HEK293T (cell line): ENCODE results near the gene SLC9A9.

ENCODE experiments used
- ARNT ChIP-seq: fragments of 450-650 bp; IDR thresholded peaks from 2 replicates; pipeline ENCODE4 v1.6.1; 2017; ENCODE audit warnings: mild to moderate bottlenecking
- BHLHE40 ChIP-seq: fragments of 450-650 bp; IDR thresholded peaks from 2 replicates; pipeline ENCODE4 v1.6.1; 2016; ENCODE audit warnings: mild to moderate bottlenecking, moderate library complexity, borderline replicate concordance
- LEF1 ChIP-seq: fragments of 450-650 bp; IDR thresholded peaks from 2 replicates; pipeline ENCODE4 v1.6.1; 2017; ENCODE audit warnings: mild to moderate bottlenecking, borderline replicate concordance
- SP1 ChIP-seq: fragments of 450-650 bp; IDR thresholded peaks from 2 replicates; pipeline ENCODE4 v1.6.1; 2017
- SUZ12 ChIP-seq: fragments of 450-650 bp; IDR thresholded peaks from 2 replicates; pipeline ENCODE4 v1.6.1; 2016; ENCODE audit warnings: mild to moderate bottlenecking

DNA sequence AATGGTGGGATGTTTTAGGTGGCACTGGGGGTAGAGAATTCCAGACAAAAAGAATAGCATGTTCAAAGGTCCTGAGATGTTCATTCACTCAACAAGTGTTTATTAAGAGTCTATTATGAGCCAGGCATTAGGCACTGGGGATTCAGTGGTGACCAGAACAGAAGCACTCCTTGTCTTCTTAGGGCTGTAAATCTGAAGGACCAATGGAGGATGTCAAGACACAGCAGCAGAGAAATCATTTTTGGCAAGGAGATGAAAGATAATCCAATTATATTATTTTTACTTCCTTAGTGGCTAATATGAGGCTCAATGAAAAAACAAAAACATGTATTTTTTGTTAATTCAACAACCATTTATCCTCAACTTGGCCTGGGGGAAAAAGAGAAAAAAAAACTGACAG, 218.5 kb downstream of the SLC9A9 start:
- TF ChIP-seq BHLHE40 (no peak), SUZ12 (no peak), ARNT (no peak), LEF1 (no peak), SP1 (no peak)
